H1 (cell line): ENCODE data around the gene AZI2. TPM values are rescaled to one million over a fixed set of nuclear protein-coding genes. Genes with fewer than 3 reads are reported as not detected.

Experiments
- POU5F1 ChIP-seq: IDR thresholded peaks from 2 replicates; pipeline ENCODE4 v1.6.1; 2011; ENCODE audit warnings: low read depth, mild to moderate bottlenecking, low read length, moderate library complexity
- SIN3A ChIP-seq, 2 experiments: IDR thresholded peaks in 1 of 2; conservative IDR thresholded peaks in 1 of 2; 2 replicates each; pipeline ENCODE4 v1.6.1; 2011 to 2012; ENCODE audit warnings: low read length in 2 of 2, improper control_type of control experiment in 1 of 2, low read depth in 1 of 2, mild to moderate bottlenecking in 1 of 2
- SIRT6 ChIP-seq: IDR thresholded peaks from one replicate; pipeline ENCODE4 v1.7.1; 2012; ENCODE audit warnings: low read length, inconsistent platforms
- ZNF274 ChIP-seq: IDR thresholded peaks from 2 replicates; pipeline ENCODE4 v1.7.0; 2012; ENCODE audit warnings: low read length, borderline replicate concordance; ENCODE audit errors: extremely low read depth
- polyA plus RNA-seq, 7 experiments: library from polyadenylated mRNA; depleted of rRNA in 3 of 7; stranded (reverse) in 5 of 7; unstranded in 2 of 7; fragments of >200 nt in 5 of 7; fragments of 200-250 nt in 2 of 7; gene quantifications; 1 replicate in 5 of 7; 2 replicates in 1 of 7; 4 replicates in 1 of 7; pipeline versions ENCODE4 v1.2.1 to v1.2.3, GENCODE V29; 2011 to 2013; ENCODE audit warnings: missing spikeins in 2 of 7, mixed read lengths in 2 of 7
- total RNA-seq: library from RNA; stranded (reverse); fragmentation: NEBNext Ultra II Directional; extraction: Animal tissue kit (Norgen Biotek cat#: 25700); gene quantifications from 2 replicates; pipeline ENCODE4 v1.2.1, GENCODE V29; 2021

AZI2 gene
- total and polyA plus RNA-seq, 2 of the 8 experiments (the other 6 are each of a cell fraction or from before 2014, with no cell fraction given), result 17.4 to 39.2 TPM

- TF ChIP-seq POU5F1, result no peak
- TF ChIP-seq SIRT6, result no peak
- TF ChIP-seq ZNF274, result no peak
- no peak for TF ChIP-seq SIN3A (conservative IDR thresholded peaks at IDR 0.05 in 1 of 2, IDR thresholded peaks at IDR 0.05 in 1 of 2; ENCODE audit: low read depth in 1 of 2, low read length in 2 of 2)
These were observed 48.2 kb downstream of the AZI2 start (continued) for GRCh38 chr3:28300345-28300962.
